Astrocyte of the cerebellum (primary cell): ENCODE measurements around the gene TAS2R31.

Experiments
- DNase-seq: peaks from one replicate; pipeline ENCODE4 v3.0.0-alpha.2; 2011; ENCODE audit warnings: low read depth
- H3K4me3 ChIP-seq: 2 replicates; pipeline ENCODE4 v1.5.1; 2011; ENCODE audit warnings: mild to moderate bottlenecking, low read depth, low read length, moderate library complexity
- CTCF ChIP-seq: IDR thresholded peaks from 2 replicates; pipeline ENCODE4 v1.5.1; 2012; ENCODE audit warnings: low read length, low read depth, moderate library complexity, mild to moderate bottlenecking; ENCODE audit errors: missing control alignments
- in situ Hi-C: cut with HindIII; loops from 2 replicates; pipeline ENCODE4 v1.10.0; 2017; ENCODE audit warnings: low sequenced_read_pairs

Gene TAS2R31

DNA sequence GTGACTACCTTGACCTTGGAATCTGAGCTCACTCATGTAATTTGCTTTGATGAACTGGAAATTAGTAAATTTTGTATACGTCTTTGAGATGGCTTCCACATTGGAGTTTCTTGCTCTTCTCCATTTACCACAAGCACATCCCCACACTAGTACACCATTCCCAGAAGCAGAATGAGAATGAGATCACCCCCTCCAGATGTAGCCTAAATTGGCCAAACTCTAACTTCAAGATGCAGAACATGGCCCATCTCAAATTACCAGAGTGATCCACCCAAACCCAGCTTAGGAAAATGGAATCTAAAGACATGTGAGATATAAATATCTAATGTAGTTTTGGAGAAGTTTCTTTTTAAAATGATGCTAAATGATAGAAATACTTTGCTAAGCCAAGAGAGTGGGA lies 23.6 kb downstream of the TAS2R31 start:
- no peak for TF ChIP-seq CTCF
- in situ Hi-C loops = no loop called here
- DNase-seq = no peak
- no peak overlapping the region for H3K4me3 ChIP-seq

- no peak for TF ChIP-seq CTCF
- DNase-seq = no peak
- in situ Hi-C loops = no loop called here
- H3K4me3 ChIP-seq = no peak within 1 kb of the TSS
These were observed 33.0 kb downstream of the TAS2R31 start, which contains the start of gene TAS2R20 for GRCh38 chr12:10998204-10998603. TAS2R20 (minus strand) TSS chr12:10998304; CDS start chr12:10997875, 429 bp downstream.

- H3K4me3 ChIP-seq = no peak overlapping the region
- in situ Hi-C loops = no loop called here
- TF ChIP-seq CTCF = no peak
- no peak for DNase-seq
These were observed 36.9 kb downstream of the TAS2R31 start for GRCh38 chr12:10994307-10994706.

GRCh38 chr12:10989107-10989506 lies 42.1 kb downstream of the TAS2R31 start:
- in situ Hi-C loops = no loop called here
- no peak for DNase-seq
- H3K4me3 ChIP-seq = no peak overlapping the region
- no peak for TF ChIP-seq CTCF

- no peak for DNase-seq
- H3K4me3 ChIP-seq = no peak within 1 kb of the TSS
- in situ Hi-C loops = no loop called here
- no peak for TF ChIP-seq CTCF
These were observed 44.4 kb downstream of the TAS2R31 start, which contains the start of gene TAS2R50 for GRCh38 chr12:10986812-10987211. TAS2R50 (minus strand) TSS chr12:10986912; CDS start chr12:10986860, 52 bp downstream.

DNA sequence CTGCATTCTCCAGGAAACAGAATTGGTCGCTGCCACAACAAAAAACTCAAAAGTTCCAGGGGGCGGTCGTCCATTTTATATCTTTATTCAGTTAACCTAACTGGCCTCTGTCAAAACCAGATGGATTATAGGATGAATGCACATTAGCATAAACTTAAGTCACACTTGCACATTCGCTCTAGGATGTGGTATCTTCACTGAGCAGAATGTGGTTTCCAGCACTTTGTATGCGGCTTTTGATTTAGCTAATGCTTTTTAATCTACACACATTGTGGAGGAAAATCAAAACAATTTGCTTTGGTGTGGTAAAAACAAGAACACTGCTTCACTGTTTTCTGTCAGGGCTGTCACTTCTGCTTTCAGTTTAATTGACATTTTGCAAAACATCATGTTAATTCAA lies 49.0 kb downstream of the TAS2R31 start:
- in situ Hi-C loops = no loop called here
- no peak for TF ChIP-seq CTCF
- no peak for DNase-seq
- no peak overlapping the region for H3K4me3 ChIP-seq
